Vagina (tissue), 2 donors: Measurements from ENCODE around the gene IPO8. TPM values are rescaled to one million over a fixed set of nuclear protein-coding genes. Genes with fewer than 3 reads are reported as not detected.
"Not testable (repeated sequence)": the region's sequence is repeated elsewhere in the genome, so short reads cannot be mapped to it uniquely, and the experiment has no call there.

Source experiments
- DNase-seq, 2 donors: peaks; one replicate each; pipeline ENCODE4 v3.0.0-alpha.2; 2017; ENCODE audit errors: extremely low spot score in 2 of 2
- H3K27ac ChIP-seq: fragments of 200-600 bp; sonication (generic); one replicate; pipeline ENCODE4 v1.5.1; 2019
- H3K27me3 ChIP-seq: fragments of 200-600 bp; sonication (generic); one replicate; pipeline ENCODE4 v1.5.1; 2019
- H3K36me3 ChIP-seq, 2 donors: fragments of 200-600 bp; sonication (generic); one replicate each; pipeline ENCODE4 v1.5.1; 2017 to 2019
- H3K4me1 ChIP-seq: fragments of 200-600 bp; sonication (generic); one replicate; pipeline ENCODE4 v1.5.1; 2019
- H3K4me3 ChIP-seq, 2 donors: fragments of 200-600 bp; sonication (generic); 1 replicate in 1 of 2; 2 replicates in 1 of 2; pipeline ENCODE4 v1.5.1; 2016 to 2019
- H3K9me3 ChIP-seq: fragments of 200-600 bp; sonication (generic); one replicate; pipeline ENCODE4 v1.5.1; 2019
- CTCF ChIP-seq, 3 experiments: fragments of 450-650 bp in 2 of 3; fragments of 200-600 bp in 1 of 3; sonication (generic) in 1 of 3; IDR thresholded peaks; one replicate each; pipeline ENCODE4 v1.5.1; 2017 to 2019; ENCODE audit warnings: antibody characterized with exemption in 3 of 3, mild to moderate bottlenecking in 2 of 3, moderate library complexity in 2 of 3
- POLR2A ChIP-seq, 2 donors: fragments of 450-650 bp; IDR thresholded peaks; one replicate each; pipeline ENCODE4 v1.6.1; 2017; ENCODE audit warnings: antibody characterized with exemption in 2 of 2, mild to moderate bottlenecking in 2 of 2, moderate library complexity in 2 of 2
- POLR2AphosphoS5 ChIP-seq, 2 donors: sonication (generic); formaldehyde crosslinking; IDR thresholded peaks; one replicate each; pipeline ENCODE4 v1.9.0; 2017; ENCODE audit warnings: antibody characterized with exemption in 2 of 2, mild to moderate bottlenecking in 2 of 2, low read depth in 1 of 2; ENCODE audit not compliant: insufficient read depth in 1 of 2
- intact Hi-C: fragments of 100-400 bp; cut with DNase I; formaldehyde crosslinking; loops from one replicate; pipeline ENCODE4 v1.15.1; 2023
- total RNA-seq: library from RNA; depleted of rRNA; stranded (reverse); fragments of >200 nt; gene quantifications from one replicate; pipeline ENCODE4 v1.2.3, GENCODE V29; 2016

Gene IPO8
- total RNA-seq, 1 donor from 2014 or later = 21.4 TPM

GRCh38 chr12:30626847-30627246 lies 68.8 kb downstream of the IPO8 start:
- no peak overlapping the region for H3K4me3 ChIP-seq

GRCh38 chr12:30624009-30624408 lies 71.7 kb downstream of the IPO8 start:
- intact Hi-C loops = no loop called here
- DNase-seq = no peak
- H3K36me3 ChIP-seq = peaks cover 0 to 6% of the 10 kb centered on the region in 2 donors
- H3K27me3 ChIP-seq = no peaks in the 10 kb centered on the region
- no peak overlapping the region for H3K27ac ChIP-seq
- H3K4me1 ChIP-seq = no peaks in the 10 kb centered on the region
- no peak overlapping the region for H3K4me3 ChIP-seq
- no peaks in the 10 kb centered on the region for H3K9me3 ChIP-seq
- TF ChIP-seq POLR2A (IDR thresholded peaks at IDR 0.05) (no peak), POLR2AphosphoS5 (IDR thresholded peaks at IDR 0.05; ENCODE audit: insufficient read depth in 1 of 2, low read depth in 1 of 2) (no peak), CTCF (IDR thresholded peaks at IDR 0.05) (no peak)

More at GRCh38 chr12:30626847-30627246, 68.8 kb downstream of the IPO8 start:
- no peaks in the 10 kb centered on the region for H3K27me3 ChIP-seq
- peaks cover 0 to 34% of the 10 kb centered on the region in 2 donors for H3K36me3 ChIP-seq
- no peak for DNase-seq
- no peaks in the 10 kb centered on the region for H3K9me3 ChIP-seq
- H3K4me1 ChIP-seq = no peaks in the 10 kb centered on the region
- no peak for TF ChIP-seq CTCF (IDR thresholded peaks at IDR 0.05)
- no peak overlapping the region for H3K27ac ChIP-seq
- intact Hi-C loops = no loop called here

GRCh38 chr12:30622509-30622908 lies 73.2 kb downstream of the IPO8 start:
- Histone ChIP-seq H3K4me1 (no peaks in the 10 kb centered on the region), H3K27me3 (no peaks in the 10 kb centered on the region), H3K4me3 (no peak overlapping the region), H3K9me3 (no peaks in the 10 kb centered on the region), H3K36me3 (no peaks in the 10 kb centered on the region), H3K27ac (no peak overlapping the region)
- TF ChIP-seq CTCF (IDR thresholded peaks at IDR 0.05) = no peak
- TF ChIP-seq POLR2A (IDR thresholded peaks at IDR 0.05) = no peak
- TF ChIP-seq POLR2AphosphoS5 (IDR thresholded peaks at IDR 0.05; ENCODE audit: insufficient read depth in 1 of 2, low read depth in 1 of 2) = no peak
- intact Hi-C loops = no loop called here
- no peak for DNase-seq

GRCh38 chr12:30621663-30622241 lies 73.9 kb downstream of the IPO8 start:
- H3K27ac ChIP-seq, H3K4me1 ChIP-seq, H3K27me3 ChIP-seq, H3K9me3 ChIP-seq, intact Hi-C loops, DNase-seq, H3K4me3 ChIP-seq, H3K36me3 ChIP-seq: not testable (repeated sequence)

- no peaks in the 10 kb centered on the region for H3K36me3 ChIP-seq
- H3K27ac ChIP-seq = no peak overlapping the region
- TF ChIP-seq CTCF (IDR thresholded peaks at IDR 0.05) (no peak), POLR2AphosphoS5 (IDR thresholded peaks at IDR 0.05; ENCODE audit: insufficient read depth in 1 of 2, low read depth in 1 of 2) (no peak), POLR2A (IDR thresholded peaks at IDR 0.05) (no peak)
- intact Hi-C loops = no loop called here
- DNase-seq = no peak
- no peaks in the 10 kb centered on the region for H3K9me3 ChIP-seq
- no peak overlapping the region for H3K4me3 ChIP-seq
- no peaks in the 10 kb centered on the region for H3K4me1 ChIP-seq
- H3K27me3 ChIP-seq = no peaks in the 10 kb centered on the region
Observed at GRCh38 chr12:30617346-30618016, 78.2 kb downstream of the IPO8 start.
